AG04450 (cell line): Measurements from ENCODE around the gene WAS. TPM values are rescaled to one million over a fixed set of nuclear protein-coding genes. Genes with fewer than 3 reads are reported as not detected.

Experiments
- CTCF ChIA-PET: fragments of 300-600, 350-600 bp; formaldehyde crosslinking; extraction: SDS; loops from one replicate; lab custom pipeline; 2022; ENCODE audit warnings: antibody characterized with exemption, inconsistent platforms; lab: Charles Lee
- POLR2A ChIA-PET: fragments of 350-600 bp; formaldehyde crosslinking; extraction: SDS; loops from one replicate; lab custom pipeline; 2021; ENCODE audit warnings: antibody characterized with exemption, inconsistent platforms; lab: Yijun Ruan, JAX
- DNase-seq: peaks from one replicate; pipeline ENCODE4 v3.0.0-alpha.2; 2011; ENCODE audit warnings: low read depth, low spot score
- H3K27ac ChIP-seq: one replicate; pipeline ENCODE4 v1.5.1; 2012; ENCODE audit warnings: low read depth, low read length, control low read depth
- H3K27me3 ChIP-seq: one replicate; pipeline ENCODE4 v1.6.0; 2012; ENCODE audit warnings: low read length; ENCODE audit not compliant: control insufficient read depth, insufficient read depth
- H3K4me3 ChIP-seq: 2 replicates; pipeline ENCODE4 v1.5.1; 2011; ENCODE audit warnings: mild to moderate bottlenecking, low read depth, low read length, control low read depth
- H3K9me3 ChIP-seq: 2 replicates; pipeline ENCODE4 v1.5.1; 2012; ENCODE audit warnings: low read length; ENCODE audit not compliant: control insufficient read depth, insufficient read depth
- polyA plus RNA-seq: library from polyadenylated mRNA; depleted of rRNA; stranded (reverse); fragments of >200 nt; gene quantifications from 2 replicates; pipeline ENCODE4 v1.2.3, GENCODE V29; 2011
- TF ChIP-seq, protein P1 (sequence below): IDR thresholded peaks from 2 replicates; pipeline ENCODE4 v1.5.1; 2011; ENCODE audit warnings: low read depth, low read length, control low read depth, inconsistent platforms

Gene WAS
- polyA plus RNA-seq, 1 experiment: not detected

DNA sequence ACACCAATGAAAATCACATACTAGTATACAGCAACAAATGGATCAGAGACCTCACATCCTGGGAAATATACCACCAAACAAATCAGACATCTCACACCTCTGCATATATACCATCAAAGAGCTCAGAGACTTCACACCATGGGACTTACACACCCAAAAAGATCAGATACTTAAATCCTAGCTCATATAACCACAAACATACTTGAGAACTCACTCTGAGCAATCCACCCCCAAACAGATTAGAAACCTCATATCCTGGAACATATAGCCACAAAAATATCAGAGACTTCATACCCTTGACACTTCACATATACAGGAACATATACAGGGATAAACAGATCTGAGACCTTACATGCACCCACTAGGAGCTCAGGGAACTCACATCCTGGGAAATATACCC is 45.1 kb downstream of the WAS start:
- no peak overlapping the region for H3K4me3 ChIP-seq
- H3K27me3 ChIP-seq: no peaks in the 10 kb centered on the region
- TF ChIP-seq, protein P1, sequence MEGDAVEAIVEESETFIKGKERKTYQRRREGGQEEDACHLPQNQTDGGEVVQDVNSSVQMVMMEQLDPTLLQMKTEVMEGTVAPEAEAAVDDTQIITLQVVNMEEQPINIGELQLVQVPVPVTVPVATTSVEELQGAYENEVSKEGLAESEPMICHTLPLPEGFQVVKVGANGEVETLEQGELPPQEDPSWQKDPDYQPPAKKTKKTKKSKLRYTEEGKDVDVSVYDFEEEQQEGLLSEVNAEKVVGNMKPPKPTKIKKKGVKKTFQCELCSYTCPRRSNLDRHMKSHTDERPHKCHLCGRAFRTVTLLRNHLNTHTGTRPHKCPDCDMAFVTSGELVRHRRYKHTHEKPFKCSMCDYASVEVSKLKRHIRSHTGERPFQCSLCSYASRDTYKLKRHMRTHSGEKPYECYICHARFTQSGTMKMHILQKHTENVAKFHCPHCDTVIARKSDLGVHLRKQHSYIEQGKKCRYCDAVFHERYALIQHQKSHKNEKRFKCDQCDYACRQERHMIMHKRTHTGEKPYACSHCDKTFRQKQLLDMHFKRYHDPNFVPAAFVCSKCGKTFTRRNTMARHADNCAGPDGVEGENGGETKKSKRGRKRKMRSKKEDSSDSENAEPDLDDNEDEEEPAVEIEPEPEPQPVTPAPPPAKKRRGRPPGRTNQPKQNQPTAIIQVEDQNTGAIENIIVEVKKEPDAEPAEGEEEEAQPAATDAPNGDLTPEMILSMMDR: no peak
- H3K27ac ChIP-seq: no peak overlapping the region
- CTCF ChIA-PET: no interaction called here
- no peak for DNase-seq
- H3K9me3 ChIP-seq: no peaks in the 10 kb centered on the region
- POLR2A ChIA-PET: no interaction called here

DNA sequence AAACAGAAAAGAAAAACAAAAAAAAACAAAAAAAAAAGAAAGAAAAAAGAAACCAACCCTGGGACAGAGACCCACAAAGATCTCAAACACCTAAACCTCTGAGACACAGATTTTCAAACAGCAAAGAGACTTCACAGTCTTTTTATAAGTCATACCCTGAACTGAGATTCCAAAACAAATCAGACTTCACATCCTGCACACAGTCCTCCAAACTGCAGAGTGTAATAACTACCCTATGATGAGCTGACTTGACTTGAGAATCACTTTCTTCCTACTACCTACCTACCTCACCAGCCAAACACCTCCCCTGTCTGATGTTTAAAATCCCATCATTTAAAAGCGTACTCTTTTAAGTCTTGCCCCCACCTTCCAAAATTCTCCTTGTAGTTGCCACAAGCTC is 52.7 kb downstream of the WAS start:
- Histone ChIP-seq H3K27me3 (no peaks in the 10 kb centered on the region), H3K9me3 (no peaks in the 10 kb centered on the region), H3K4me3 (no peak overlapping the region), H3K27ac (no peak overlapping the region)
- no peak for DNase-seq
- POLR2A ChIA-PET: interaction anchor here (0.6 kb wide), 1 partner anchor 32 kb away, joined by 3 read pairs; no protein-coding TSS in a partner anchor
- TF ChIP-seq, protein P1: no peak
- CTCF ChIA-PET: interaction anchor here (0.9 kb wide), 1 partner anchor 456 kb away, joined by 3 read pairs; no protein-coding TSS in a partner anchor

DNA sequence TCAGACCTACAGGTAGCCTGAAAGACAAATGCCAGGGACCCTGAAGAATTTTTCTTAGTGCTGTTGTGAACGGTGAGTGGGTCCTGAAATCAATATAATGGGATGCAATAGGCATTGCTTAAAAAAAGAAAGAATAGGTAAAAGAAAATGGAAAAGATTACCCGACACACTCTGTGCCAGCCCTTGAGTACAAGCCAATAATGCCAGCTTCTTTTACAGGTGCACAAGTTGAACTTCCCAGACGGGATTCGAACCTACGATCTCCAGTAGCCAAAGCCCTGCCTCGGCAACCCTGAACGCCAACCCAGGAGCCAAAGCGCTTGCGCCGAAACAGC is 53.2 kb downstream of the WAS start:
- DNase-seq: no peak
- Histone ChIP-seq H3K27me3 (no peaks in the 10 kb centered on the region), H3K9me3 (no peaks in the 10 kb centered on the region), H3K27ac (peak overlapping the region; percentile 11), H3K4me3 (peak overlapping the region; percentile 51)
- CTCF ChIA-PET: interaction anchor here (0.9 kb wide), 1 partner anchor 456 kb away, joined by 3 read pairs; no protein-coding TSS in a partner anchor
- POLR2A ChIA-PET: interaction anchor here (0.6 to 1.4 kb wide), 9 partner anchors 19 to 201 kb away, joined by 3 to 9 read pairs (median 4); partner anchors contain the start of genes HDAC6, PQBP1, SUV39H1 and TIMM17B
- TF ChIP-seq, protein P1: no peak

DNA sequence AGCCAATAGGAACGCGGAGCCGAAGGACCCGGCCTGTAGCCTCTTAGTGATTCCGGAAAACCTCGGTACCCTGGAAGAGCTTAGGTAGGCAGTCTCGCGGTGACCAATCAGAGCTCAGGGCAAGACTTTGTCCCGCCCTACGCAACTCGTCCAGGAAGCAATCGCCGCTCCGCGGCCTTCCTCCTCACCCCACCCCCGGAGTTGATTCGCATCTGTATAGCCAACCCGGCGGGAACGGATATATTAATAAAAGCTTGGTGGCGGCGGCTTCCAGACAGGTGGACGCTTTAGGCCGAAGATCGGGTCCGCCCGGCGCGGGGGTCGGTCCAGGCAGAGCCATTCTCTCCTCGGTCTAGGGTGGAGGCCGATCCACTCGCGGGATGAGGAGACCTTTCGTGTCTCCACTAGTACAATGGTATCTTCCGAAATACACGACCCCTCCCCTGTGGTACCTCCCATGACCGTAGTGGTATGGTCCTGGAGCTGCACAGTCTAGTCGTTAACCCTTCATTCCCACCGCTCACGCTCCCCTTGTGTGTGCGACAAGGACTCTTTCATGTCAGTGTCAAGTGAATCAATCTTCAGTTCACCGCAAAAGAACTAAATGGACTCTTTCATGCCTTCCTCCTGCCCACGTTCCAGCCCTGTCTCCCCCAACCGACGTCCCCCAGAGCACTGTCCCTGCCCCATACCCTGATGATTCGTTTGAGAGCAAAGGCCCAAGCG is 53.8 kb downstream of the WAS start:
- POLR2A ChIA-PET: interaction anchor here (0.6 to 1.4 kb wide), 10 partner anchors 18 to 201 kb away, joined by 3 to 9 read pairs (median 4); partner anchors contain the start of genes HDAC6, PQBP1, SUV39H1 and TIMM17B
- DNase-seq: peak; percentile 93

More for the DNA sequence above, 53.8 kb downstream of the WAS start:
- H3K4me3 ChIP-seq: peak overlapping the region; percentile 66
- TF ChIP-seq, protein P1: no peak
- CTCF ChIA-PET: interaction anchor here (0.9 kb wide), 1 partner anchor 455 kb away, joined by 3 read pairs; no protein-coding TSS in a partner anchor
- no peaks in the 10 kb centered on the region for H3K9me3 ChIP-seq
- peak overlapping the region; percentile 83 for H3K27ac ChIP-seq
- H3K27me3 ChIP-seq: no peaks in the 10 kb centered on the region
